D721Med (cell line): ENCODE measurements around the gene GSTP1.

Experiments used
- DNase-seq: peaks from one replicate; pipeline ENCODE4 v3.0.0; 2011; ENCODE audit warnings: low spot score; ENCODE audit not compliant: insufficient read length
- FAIRE-seq: peaks from 2 replicates; lab custom pipeline; 2011; peaks lifted over from hg19 to GRCh38; lab: Jason Lieb, UNC
- TF ChIP-seq, protein P1 (sequence below): IDR thresholded peaks from 2 replicates; pipeline ENCODE4 v1.5.1; 2012; ENCODE audit warnings: mild to moderate bottlenecking, control low read depth; ENCODE audit not compliant: insufficient read depth; ENCODE audit errors: missing control alignments

The GSTP1 gene

GRCh38 chr11:67564230-67564629 is 19.4 kb upstream of the GSTP1 start:
- no peak for DNase-seq
- no peak for FAIRE-seq
- TF ChIP-seq, protein P1, sequence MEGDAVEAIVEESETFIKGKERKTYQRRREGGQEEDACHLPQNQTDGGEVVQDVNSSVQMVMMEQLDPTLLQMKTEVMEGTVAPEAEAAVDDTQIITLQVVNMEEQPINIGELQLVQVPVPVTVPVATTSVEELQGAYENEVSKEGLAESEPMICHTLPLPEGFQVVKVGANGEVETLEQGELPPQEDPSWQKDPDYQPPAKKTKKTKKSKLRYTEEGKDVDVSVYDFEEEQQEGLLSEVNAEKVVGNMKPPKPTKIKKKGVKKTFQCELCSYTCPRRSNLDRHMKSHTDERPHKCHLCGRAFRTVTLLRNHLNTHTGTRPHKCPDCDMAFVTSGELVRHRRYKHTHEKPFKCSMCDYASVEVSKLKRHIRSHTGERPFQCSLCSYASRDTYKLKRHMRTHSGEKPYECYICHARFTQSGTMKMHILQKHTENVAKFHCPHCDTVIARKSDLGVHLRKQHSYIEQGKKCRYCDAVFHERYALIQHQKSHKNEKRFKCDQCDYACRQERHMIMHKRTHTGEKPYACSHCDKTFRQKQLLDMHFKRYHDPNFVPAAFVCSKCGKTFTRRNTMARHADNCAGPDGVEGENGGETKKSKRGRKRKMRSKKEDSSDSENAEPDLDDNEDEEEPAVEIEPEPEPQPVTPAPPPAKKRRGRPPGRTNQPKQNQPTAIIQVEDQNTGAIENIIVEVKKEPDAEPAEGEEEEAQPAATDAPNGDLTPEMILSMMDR, result no peak

- TF ChIP-seq, protein P1, result no peak
- FAIRE-seq (no peak), DNase-seq (no peak)
Measured at GRCh38 chr11:67571443-67571842, 12.2 kb upstream of the GSTP1 start.

- DNase-seq (no peak), FAIRE-seq (no peak)
- TF ChIP-seq, protein P1, result no peak
Measured at GRCh38 chr11:67572305-67572704, 11.3 kb upstream of the GSTP1 start.

GRCh38 chr11:67572747-67573419 is 10.7 kb upstream of the GSTP1 start:
- DNase-seq, result no peak
- no peak for FAIRE-seq
- TF ChIP-seq, protein P1, result peak; percentile 87

DNA sequence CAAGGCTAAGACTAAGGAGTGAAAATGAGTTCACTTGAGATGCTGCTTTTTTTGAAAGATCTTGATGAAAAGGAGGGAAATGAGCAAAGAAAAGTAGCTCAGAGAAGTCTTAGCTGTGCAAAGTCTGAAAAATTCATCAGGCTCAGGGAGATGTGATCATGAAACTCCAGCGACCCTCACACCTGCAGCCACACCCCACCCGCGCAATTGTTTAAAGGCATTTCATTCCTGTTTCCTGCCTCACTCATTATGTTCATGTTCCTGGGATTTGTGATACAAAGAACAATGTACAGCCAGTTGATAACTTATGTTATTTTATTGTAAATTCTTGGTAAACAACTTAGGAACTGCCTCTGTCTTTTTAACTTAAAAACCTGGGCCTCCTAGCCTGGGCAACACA is 8.7 kb upstream of the GSTP1 start:
- DNase-seq, result no peak
- no peak for FAIRE-seq
- TF ChIP-seq, protein P1, result no peak

DNA sequence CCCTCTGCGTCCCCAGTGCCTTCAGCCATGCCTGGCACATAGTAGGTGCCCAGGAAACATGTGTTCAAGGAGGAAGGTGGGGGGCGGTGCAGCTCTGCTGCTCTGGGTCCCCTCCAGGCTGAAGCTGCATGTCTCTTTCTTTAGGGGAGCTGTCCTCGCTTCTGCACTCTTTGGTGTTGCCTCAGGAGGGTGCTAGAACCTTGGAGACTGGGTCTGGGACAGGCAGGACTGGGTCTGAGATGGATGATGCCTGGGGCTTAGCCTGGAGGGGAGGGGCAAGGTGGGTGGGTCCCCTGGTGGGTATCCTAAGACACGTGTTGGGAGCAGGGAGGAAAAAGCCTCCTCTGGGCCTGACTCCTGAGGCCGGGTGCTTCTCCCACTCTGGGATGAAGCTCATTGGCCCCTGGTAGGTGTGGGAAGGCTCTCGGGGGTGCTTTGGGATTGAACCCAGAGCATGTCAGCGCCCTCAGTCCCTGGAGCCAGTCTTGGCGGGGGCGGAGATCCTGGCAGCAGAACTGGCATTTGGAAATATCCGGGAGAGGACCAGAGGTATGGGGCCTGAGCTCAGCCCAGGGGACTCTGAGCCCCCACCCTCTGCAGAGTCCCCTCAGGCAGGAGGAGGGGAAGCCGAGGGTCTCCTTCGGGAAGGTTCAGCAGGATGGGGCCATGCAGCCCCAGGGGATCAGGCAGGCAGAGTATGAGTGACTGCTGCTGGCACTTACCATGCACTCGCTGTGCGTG is 6.7 kb upstream of the GSTP1 start:
- TF ChIP-seq, protein P1, result peak; percentile 27
- FAIRE-seq (no peak), DNase-seq (no peak)

GRCh38 chr11:67577951-67578350 is 5.7 kb upstream of the GSTP1 start:
- TF ChIP-seq, protein P1, result no peak
- FAIRE-seq, result no peak
- DNase-seq, result no peak
